Measurements from ENCODE around the gene ARMC3. TPM values are rescaled to one million over a fixed set of nuclear protein-coding genes. Genes with fewer than 3 reads are reported as not detected.

Gene ARMC3
- total RNA-seq, 1 experiment from 2014 or later: 0.28 TPM

DNA sequence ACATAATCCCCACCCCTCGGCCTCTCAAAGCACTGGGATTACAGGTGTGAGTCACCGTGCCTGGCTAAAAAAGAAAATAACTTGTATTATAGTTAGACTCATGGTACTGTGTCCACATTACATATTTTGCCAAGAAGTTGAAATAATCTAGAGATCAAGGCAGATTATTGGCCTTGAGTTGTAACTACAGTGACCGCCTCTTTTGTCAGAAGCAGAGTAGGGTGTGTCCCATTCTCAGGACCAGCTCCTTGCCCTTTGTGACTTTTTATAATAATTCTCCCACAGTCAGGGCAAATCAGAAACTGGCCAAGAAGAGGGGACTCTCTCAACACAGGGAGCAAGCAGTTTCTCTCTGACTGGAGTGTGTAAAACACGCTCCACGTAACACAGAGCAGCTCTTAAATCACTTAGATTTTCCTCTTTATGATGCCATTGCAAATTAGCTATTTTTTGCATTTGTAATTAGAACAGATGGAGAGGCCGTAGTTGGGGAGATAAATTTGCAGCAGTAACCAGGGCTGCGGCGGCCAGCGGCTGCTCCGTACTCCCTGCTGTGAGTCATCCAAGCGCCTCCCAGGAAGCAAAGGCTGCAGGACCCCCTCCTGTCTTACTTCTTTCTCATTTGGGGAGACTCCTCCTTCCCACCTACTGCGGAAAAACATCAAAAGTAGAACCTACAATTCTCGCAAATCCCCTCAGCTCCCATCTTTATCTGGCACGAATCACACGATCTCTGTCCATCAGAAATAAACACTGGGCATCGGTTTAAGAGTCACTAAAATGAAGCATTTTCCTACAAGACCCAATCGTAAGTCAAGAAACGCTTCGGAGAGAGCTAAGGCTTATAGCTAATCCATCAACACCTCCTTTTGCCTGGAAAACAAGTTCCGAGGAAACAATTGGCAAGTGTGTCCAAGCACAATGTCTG lies 135.5 kb downstream of the ARMC3 start:
- Mint-ChIP-seq H3K4me1 (peaks cover 35% of the 10 kb centered on the region), H3K27ac (peak overlapping the region; percentile 5; the same call in 1 of the 2 replicates), H3K4me3 (no peak overlapping the region), H3K9me3 (peaks cover 24% of the 10 kb centered on the region), H3K36me3 (peaks cover 24% of the 10 kb centered on the region), H3K27me3 (ENCODE audit: low read depth) (no peaks in the 10 kb centered on the region; the same call in 1 of the 2 replicates)
- ChIA-PET POLR2A (interaction anchor here (0.5 kb wide), 1 partner anchor 818 kb away, joined by 3 read pairs; no protein-coding TSS in a partner anchor), CTCF (interaction anchor here (1.2 to 1.4 kb wide), 2 partner anchors 8 to 27 kb away, joined by 3 to 4 read pairs; no protein-coding TSS in a partner anchor)
- TF ChIP-seq ZNF423 (CRISPR knock-in tag; IDR thresholded peaks at IDR 0.05): peak; percentile 86
- TF ChIP-seq, protein P1, sequence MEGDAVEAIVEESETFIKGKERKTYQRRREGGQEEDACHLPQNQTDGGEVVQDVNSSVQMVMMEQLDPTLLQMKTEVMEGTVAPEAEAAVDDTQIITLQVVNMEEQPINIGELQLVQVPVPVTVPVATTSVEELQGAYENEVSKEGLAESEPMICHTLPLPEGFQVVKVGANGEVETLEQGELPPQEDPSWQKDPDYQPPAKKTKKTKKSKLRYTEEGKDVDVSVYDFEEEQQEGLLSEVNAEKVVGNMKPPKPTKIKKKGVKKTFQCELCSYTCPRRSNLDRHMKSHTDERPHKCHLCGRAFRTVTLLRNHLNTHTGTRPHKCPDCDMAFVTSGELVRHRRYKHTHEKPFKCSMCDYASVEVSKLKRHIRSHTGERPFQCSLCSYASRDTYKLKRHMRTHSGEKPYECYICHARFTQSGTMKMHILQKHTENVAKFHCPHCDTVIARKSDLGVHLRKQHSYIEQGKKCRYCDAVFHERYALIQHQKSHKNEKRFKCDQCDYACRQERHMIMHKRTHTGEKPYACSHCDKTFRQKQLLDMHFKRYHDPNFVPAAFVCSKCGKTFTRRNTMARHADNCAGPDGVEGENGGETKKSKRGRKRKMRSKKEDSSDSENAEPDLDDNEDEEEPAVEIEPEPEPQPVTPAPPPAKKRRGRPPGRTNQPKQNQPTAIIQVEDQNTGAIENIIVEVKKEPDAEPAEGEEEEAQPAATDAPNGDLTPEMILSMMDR (IDR thresholded peaks at IDR 0.05): no peak
- DNase-seq (ENCODE audit: low spot score) (no peak), ATAC-seq (no peak)

DNA sequence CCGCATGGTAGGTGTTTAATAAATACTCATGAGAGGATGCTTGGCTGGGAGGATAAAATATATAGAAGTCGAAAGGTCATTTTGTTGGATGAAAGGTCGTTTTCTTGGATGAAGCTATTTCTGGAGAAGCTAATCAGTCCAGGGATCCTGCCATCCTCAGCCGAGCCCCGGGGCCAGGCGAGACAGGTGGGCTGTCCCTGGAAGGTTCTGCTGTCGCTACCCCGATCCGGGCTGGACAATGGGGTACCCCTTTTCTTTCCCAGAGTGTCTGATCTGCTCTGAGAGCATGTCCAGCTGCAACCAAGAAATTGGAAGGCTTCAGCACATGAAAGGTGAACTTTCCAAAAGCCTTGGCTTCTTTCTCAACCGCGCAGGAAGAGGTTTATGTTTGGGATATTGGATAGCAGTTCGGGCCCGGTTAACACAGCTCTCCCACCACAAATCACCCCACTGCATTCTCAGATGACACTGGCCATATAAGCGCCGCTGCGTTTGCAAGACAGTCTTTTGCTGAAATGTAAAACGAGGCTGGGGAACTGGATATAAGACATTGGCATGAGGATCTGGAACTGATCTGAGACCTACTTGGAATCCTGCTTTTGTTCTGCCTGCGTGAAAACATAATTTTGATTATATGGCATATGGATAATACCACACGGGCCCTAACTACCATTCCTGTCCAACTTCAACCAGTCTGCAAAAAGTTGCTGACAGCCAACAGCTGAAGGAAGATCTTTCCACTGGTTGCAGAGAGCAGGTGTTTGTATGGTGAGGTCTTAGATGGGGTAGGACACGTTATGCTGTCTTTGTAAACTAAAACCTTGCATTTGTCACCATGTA lies 136.3 kb downstream of the ARMC3 start:
- Mint-ChIP-seq H3K4me1 (peaks cover 35% of the 10 kb centered on the region), H3K4me3 (no peak overlapping the region), H3K27me3 (ENCODE audit: low read depth) (no peaks in the 10 kb centered on the region; the same call in 1 of the 2 replicates), H3K27ac (no peak overlapping the region), H3K36me3 (peaks cover 18% of the 10 kb centered on the region), H3K9me3 (peaks cover 17% of the 10 kb centered on the region)
- DNase-seq (ENCODE audit: low spot score) (no peak), ATAC-seq (no peak)
- TF ChIP-seq NR1H2 (CRISPR knock-in tag; IDR thresholded peaks at IDR 0.05): no peak
- no peak for TF ChIP-seq TCF7 (CRISPR knock-in tag; IDR thresholded peaks at IDR 0.05; ENCODE audit: low read depth)
- TF ChIP-seq, protein P2, sequence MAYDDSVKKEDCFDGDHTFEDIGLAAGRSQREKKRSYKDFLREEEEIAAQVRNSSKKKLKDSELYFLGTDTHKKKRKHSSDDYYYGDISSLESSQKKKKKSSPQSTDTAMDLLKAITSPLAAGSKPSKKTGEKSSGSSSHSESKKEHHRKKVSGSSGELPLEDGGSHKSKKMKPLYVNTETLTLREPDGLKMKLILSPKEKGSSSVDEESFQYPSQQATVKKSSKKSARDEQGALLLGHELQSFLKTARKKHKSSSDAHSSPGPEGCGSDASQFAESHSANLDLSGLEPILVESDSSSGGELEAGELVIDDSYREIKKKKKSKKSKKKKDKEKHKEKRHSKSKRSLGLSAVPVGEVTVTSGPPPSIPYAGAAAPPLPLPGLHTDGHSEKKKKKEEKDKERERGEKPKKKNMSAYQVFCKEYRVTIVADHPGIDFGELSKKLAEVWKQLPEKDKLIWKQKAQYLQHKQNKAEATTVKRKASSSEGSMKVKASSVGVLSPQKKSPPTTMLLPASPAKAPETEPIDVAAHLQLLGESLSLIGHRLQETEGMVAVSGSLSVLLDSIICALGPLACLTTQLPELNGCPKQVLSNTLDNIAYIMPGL (CRISPR knock-in tag; IDR thresholded peaks at IDR 0.05): no peak
- TF ChIP-seq, protein P3, sequence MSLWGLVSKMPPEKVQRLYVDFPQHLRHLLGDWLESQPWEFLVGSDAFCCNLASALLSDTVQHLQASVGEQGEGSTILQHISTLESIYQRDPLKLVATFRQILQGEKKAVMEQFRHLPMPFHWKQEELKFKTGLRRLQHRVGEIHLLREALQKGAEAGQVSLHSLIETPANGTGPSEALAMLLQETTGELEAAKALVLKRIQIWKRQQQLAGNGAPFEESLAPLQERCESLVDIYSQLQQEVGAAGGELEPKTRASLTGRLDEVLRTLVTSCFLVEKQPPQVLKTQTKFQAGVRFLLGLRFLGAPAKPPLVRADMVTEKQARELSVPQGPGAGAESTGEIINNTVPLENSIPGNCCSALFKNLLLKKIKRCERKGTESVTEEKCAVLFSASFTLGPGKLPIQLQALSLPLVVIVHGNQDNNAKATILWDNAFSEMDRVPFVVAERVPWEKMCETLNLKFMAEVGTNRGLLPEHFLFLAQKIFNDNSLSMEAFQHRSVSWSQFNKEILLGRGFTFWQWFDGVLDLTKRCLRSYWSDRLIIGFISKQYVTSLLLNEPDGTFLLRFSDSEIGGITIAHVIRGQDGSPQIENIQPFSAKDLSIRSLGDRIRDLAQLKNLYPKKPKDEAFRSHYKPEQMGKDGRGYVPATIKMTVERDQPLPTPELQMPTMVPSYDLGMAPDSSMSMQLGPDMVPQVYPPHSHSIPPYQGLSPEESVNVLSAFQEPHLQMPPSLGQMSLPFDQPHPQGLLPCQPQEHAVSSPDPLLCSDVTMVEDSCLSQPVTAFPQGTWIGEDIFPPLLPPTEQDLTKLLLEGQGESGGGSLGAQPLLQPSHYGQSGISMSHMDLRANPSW (CRISPR knock-in tag; conservative IDR thresholded peaks at IDR 0.05; ENCODE audit: low read depth): no peak
- TF ChIP-seq, protein P4, sequence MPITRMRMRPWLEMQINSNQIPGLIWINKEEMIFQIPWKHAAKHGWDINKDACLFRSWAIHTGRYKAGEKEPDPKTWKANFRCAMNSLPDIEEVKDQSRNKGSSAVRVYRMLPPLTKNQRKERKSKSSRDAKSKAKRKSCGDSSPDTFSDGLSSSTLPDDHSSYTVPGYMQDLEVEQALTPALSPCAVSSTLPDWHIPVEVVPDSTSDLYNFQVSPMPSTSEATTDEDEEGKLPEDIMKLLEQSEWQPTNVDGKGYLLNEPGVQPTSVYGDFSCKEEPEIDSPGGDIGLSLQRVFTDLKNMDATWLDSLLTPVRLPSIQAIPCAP (CRISPR knock-in tag; IDR thresholded peaks at IDR 0.05): no peak
- no peak for TF ChIP-seq NFATC4 (CRISPR knock-in tag; IDR thresholded peaks at IDR 0.05)
- no peak for TF ChIP-seq GRHL2 (CRISPR knock-in tag; IDR thresholded peaks at IDR 0.05; ENCODE audit: insufficient replicate concordance, severe bottlenecking)
- TF ChIP-seq, protein P5, sequence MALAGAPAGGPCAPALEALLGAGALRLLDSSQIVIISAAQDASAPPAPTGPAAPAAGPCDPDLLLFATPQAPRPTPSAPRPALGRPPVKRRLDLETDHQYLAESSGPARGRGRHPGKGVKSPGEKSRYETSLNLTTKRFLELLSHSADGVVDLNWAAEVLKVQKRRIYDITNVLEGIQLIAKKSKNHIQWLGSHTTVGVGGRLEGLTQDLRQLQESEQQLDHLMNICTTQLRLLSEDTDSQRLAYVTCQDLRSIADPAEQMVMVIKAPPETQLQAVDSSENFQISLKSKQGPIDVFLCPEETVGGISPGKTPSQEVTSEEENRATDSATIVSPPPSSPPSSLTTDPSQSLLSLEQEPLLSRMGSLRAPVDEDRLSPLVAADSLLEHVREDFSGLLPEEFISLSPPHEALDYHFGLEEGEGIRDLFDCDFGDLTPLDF (CRISPR knock-in tag; IDR thresholded peaks at IDR 0.05): no peak
- TF ChIP-seq, protein P6, sequence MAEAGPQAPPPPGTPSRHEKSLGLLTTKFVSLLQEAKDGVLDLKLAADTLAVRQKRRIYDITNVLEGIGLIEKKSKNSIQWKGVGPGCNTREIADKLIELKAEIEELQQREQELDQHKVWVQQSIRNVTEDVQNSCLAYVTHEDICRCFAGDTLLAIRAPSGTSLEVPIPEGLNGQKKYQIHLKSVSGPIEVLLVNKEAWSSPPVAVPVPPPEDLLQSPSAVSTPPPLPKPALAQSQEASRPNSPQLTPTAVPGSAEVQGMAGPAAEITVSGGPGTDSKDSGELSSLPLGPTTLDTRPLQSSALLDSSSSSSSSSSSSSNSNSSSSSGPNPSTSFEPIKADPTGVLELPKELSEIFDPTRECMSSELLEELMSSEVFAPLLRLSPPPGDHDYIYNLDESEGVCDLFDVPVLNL (CRISPR knock-in tag; IDR thresholded peaks at IDR 0.05; ENCODE audit: borderline replicate concordance, low read depth): no peak
- TF ChIP-seq, protein P7, sequence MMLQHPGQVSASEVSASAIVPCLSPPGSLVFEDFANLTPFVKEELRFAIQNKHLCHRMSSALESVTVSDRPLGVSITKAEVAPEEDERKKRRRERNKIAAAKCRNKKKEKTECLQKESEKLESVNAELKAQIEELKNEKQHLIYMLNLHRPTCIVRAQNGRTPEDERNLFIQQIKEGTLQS (CRISPR knock-in tag; conservative IDR thresholded peaks at IDR 0.05): no peak
- TF ChIP-seq ATF1 (CRISPR knock-in tag; IDR thresholded peaks at IDR 0.05): no peak
- no peak for TF ChIP-seq CREM (CRISPR knock-in tag; IDR thresholded peaks at IDR 0.05)
- TF ChIP-seq, protein P8, sequence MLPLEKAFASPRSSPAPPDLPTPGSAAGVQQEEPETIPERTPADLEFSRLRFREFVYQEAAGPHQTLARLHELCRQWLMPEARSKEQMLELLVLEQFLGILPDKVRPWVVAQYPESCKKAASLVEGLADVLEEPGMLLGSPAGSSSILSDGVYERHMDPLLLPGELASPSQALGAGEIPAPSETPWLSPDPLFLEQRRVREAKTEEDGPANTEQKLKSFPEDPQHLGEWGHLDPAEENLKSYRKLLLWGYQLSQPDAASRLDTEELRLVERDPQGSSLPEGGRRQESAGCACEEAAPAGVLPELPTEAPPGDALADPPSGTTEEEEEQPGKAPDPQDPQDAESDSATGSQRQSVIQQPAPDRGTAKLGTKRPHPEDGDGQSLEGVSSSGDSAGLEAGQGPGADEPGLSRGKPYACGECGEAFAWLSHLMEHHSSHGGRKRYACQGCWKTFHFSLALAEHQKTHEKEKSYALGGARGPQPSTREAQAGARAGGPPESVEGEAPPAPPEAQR (CRISPR knock-in tag; IDR thresholded peaks at IDR 0.05): no peak
- no peak for TF ChIP-seq TEAD4 (CRISPR knock-in tag; IDR thresholded peaks at IDR 0.05)
- no peak for TF ChIP-seq ZNF138 (CRISPR knock-in tag; conservative IDR thresholded peaks at IDR 0.05)
- TF ChIP-seq TP53 (CRISPR knock-in tag; IDR thresholded peaks at IDR 0.05): no peak
- TF ChIP-seq JUN (CRISPR knock-in tag; IDR thresholded peaks at IDR 0.05): no peak
- ChIA-PET POLR2A (interaction anchor here (0.5 kb wide), 2 partner anchors 818 to 1785 kb away, joined by 3 to 5 read pairs; no protein-coding TSS in a partner anchor), CTCF (interaction anchor here (1.2 to 1.4 kb wide), 2 partner anchors 9 to 28 kb away, joined by 3 to 4 read pairs; no protein-coding TSS in a partner anchor)
